Ramos (cell line): ENCODE measurements around the gene SLC5A10.
"Not testable (repeated sequence)": the region's sequence is repeated elsewhere in the genome, so short reads cannot be mapped to it uniquely, and the experiment has no call there.

Source experiments
- in situ Hi-C: fragments of 300-500 bp; cut with MboI; formaldehyde crosslinking; loops from one replicate; pipeline ENCODE4 v1.14.3; 2022; ENCODE audit warnings: low sequenced_read_pairs; ENCODE audit not compliant: unreplicated experiment

The SLC5A10 gene

GRCh38 chr17:19064378-19064777 lies 112.4 kb downstream of the SLC5A10 start:
- in situ Hi-C loops = not testable (repeated sequence)

GRCh38 chr17:19070318-19071168 lies 118.6 kb downstream of the SLC5A10 start:
- in situ Hi-C loops = not testable (repeated sequence)
